HCT116 (cell line): ENCODE results near the gene SH3D19.

Source experiments
- POLR2A ChIP-seq: IDR thresholded peaks from 2 replicates; pipeline ENCODE4 v1.7.0; 2011; ENCODE audit warnings: borderline replicate concordance; ENCODE audit not compliant: insufficient read depth, insufficient read length; ENCODE audit errors: extremely low read depth
- SIN3A ChIP-seq: IDR thresholded peaks from 2 replicates; pipeline ENCODE4 v1.6.1; 2012; ENCODE audit warnings: low read depth

DNA sequence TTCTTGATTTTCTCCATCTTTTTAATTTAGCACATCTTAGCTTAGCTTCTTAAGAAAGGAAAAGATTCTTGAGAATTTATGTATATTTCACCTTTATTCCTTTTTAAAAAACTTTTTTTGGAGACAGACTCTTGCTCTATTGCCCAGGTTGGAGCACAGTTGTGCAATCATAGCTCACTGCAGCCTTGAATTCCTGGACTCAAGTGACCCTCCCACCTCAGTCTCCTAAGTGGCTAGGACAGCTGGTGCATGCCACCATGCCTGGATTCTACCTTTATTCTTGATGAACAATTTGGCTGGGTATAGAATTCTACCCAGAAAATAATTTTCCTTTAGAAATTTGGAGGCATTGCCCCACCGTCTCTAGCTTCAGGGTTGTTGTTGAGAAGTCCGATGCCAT is 19.5 kb upstream of the SH3D19 start:
- TF ChIP-seq POLR2A, result no peak
- no peak for TF ChIP-seq SIN3A
